GM21786 (cell line): ENCODE results near the gene SPOCK1.

Source experiments
- ATAC-seq: cut with Tn5 transposase; IDR thresholded peaks from one replicate; pipeline ENCODE4 v1.9.1; 2021; ENCODE audit not compliant: unreplicated experiment

SPOCK1 gene

DNA sequence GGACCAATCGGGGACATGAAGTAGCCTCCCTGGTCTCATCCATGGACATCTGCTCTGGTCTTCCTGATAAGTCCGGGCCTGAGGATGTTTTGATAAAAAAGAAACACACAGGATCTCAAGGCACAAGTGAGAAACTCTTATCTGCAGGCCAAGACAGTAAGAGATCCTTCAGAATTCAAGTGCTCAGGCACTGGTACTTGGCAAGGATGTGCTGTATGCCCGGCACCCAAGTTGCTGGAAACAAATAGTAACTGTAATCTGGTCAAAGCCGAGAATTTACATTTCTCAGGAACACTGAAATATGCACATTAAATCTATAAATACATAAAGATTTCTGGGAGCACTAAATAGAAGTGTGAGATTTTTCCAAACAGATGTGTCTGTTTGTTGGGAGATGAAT is 165.7 kb downstream of the SPOCK1 start:
- no peak for ATAC-seq

DNA sequence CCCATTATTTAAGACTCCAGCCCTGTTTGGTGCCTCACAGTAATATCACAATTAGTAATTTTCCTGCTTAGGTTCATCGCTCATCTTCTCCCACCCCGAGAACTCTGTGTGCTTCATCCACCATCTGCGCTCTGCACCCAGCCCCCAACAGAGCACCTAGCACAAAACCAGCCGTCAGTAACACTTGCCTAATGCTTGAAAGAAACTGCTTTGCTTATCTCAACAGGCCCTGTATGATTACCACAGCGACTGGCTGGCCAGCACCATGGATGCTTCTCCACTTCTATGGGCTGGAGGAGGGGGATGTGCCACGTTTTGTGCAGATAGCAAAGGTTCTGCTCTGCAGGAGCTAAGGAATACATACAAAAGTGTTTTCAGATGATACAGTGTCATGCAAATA is 166.8 kb downstream of the SPOCK1 start:
- no peak for ATAC-seq

DNA sequence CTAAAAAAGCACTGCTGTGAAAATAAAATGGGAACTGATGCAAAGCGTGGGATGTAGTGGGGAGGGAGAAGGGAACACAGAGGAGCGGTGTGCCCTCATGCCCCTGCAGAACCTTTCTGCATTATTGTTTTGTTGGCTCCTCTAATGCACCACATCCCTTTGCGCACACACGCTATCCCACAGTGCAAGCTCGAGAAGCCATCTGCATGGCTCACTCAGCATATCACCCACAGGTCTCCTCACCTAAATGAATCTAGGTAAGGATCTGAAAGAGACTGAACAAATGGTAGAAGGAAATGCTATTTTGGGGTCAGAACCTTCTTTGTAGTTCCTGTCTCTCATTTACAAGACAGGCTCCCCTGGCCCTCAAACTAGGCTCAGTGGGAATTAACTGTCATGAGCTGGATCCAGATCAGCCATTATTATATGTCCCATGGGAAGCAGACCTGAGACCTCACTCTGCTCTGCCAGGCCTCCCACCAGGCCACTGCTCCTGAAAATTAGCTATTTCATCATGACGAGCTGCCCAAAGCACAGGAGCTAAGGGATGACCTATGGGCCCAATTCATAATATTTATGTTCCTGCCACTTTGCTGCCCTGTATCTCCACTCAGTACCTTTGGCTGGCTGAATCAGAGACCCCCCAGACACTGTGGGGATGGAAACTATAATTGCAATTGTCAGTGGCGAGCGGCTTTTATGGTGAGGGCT is 169.4 kb downstream of the SPOCK1 start:
- no peak for ATAC-seq

DNA sequence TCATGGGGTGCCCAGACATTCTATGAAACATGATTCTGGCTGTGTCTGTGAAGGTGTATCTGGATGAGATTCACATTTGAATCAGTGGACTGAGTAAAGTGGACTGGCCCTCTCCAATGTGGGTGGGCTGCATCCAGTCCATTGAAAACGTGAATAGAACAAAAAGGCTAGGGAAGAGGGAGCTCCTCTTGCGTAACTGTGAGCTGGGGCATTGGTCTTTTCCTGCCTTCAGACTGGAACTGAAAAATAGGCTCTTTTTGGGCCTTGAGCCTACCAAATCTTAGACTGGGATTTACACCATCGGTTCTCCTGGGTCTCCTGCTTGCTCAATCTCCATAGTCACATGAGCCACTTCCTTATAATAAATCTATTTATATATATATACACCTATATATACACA is 170.1 kb downstream of the SPOCK1 start:
- ATAC-seq = no peak

GRCh38 chr5:137328463-137328862 is 170.7 kb downstream of the SPOCK1 start:
- no peak for ATAC-seq

DNA sequence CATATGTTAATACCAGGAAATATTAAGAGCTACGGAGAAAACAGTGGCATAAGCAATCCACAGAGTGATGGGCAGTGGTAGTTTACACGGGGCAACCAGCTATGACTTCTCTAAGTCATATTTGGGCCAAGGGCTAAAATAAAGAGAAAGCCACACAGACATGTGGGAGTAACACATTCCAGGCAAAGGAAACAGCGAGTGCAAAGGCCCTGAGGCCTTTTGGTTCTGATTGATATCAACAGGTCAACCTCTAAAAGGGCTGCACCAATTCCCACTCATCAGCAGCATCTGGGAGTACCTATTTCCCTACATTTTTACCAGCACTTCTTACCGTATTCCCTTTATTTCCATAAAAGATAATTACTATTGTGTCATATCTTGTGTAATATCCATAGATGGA is 173.4 kb downstream of the SPOCK1 start:
- no peak for ATAC-seq

DNA sequence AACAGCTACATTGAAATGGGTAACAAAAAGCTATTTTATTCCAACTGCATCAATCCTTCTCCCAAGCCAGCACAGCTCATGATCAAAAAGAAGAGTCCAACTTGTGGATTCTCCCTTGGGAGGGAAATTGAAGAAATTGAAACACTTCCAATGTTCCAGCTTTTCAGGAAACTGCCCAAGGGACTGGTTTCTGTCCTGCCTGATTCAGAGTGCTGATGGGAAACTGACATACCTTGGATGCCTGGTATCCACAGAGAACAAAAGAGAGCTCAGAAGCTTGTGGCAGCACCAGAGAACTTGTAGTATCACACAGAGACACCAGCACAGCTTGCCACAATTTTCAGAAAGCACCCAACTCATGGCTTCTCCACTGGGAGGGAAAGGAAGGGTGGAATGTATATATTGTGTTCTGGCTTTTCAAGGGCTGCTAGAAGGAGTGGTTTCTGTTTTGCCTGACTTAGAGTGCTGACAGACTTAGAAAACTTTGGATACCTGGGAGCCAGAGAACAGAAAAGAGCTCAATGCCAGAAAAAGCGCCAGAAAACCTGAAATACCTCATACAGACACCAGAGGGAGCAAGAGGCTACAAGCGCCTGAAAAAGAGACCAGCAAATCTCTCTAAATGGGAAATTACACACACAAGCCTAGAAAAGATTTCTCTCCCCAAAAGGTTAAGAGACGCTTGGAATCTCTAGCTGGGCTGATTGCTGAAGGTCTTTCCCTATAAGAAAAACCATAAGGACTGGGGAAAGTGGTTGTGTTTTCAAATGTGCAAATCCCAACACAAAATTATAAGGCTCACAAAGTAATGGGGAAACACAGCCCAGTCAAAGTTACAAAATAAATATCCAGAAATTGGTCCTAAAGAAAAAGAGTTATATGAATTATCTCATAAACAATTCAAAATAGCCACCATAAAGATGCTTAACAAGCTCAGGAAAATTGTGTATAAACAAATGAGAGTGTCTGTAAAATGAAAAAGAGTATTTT is 178.8 kb downstream of the SPOCK1 start:
- ATAC-seq = no peak

DNA sequence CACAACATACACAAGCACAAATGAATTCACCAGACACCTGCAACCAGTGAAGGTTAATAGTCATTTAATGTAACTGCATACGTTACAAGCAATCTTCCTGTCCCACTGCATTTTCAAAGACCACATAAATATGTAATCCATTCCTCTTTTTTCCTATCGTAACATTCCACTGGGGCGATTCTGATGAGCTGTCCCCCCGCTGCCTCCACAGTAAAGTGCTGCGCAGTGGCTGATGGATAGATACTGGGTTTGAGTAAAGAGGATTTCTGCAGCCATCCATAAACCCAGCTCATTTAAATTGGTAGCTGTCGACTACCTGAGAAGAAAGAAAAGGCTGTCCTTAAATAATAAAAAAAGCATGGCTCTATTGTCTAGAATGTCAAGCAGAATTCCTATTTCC is 181.1 kb downstream of the SPOCK1 start:
- no peak for ATAC-seq

- no peak for ATAC-seq
These were observed 182.8 kb downstream of the SPOCK1 start for GRCh38 chr5:137316346-137316736.

- ATAC-seq = no peak
These were observed 183.4 kb downstream of the SPOCK1 start for GRCh38 chr5:137315534-137316345.

DNA sequence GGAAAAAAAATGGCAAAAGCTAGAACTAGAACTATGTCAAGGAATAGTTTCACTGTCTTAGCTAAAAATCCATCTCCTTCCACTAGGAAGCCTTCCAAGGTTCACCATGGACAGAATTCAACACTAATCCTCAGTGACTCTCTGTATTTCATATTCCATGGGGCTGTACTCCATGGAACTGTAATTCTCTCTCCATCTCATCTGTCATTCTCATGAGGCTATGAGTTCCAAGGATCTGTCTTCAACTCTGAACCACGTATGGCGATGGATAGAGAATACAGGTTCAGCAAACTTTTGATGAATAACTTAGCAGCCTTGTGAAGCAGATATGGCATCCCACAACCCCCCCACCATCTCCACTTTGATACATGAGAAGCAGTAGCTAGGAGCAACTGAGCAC is 184.0 kb downstream of the SPOCK1 start:
- no peak for ATAC-seq

GRCh38 chr5:137313526-137314175 is 185.5 kb downstream of the SPOCK1 start:
- no peak for ATAC-seq

- no peak for ATAC-seq
These were observed 187.1 kb downstream of the SPOCK1 start for GRCh38 chr5:137312011-137312410.

DNA sequence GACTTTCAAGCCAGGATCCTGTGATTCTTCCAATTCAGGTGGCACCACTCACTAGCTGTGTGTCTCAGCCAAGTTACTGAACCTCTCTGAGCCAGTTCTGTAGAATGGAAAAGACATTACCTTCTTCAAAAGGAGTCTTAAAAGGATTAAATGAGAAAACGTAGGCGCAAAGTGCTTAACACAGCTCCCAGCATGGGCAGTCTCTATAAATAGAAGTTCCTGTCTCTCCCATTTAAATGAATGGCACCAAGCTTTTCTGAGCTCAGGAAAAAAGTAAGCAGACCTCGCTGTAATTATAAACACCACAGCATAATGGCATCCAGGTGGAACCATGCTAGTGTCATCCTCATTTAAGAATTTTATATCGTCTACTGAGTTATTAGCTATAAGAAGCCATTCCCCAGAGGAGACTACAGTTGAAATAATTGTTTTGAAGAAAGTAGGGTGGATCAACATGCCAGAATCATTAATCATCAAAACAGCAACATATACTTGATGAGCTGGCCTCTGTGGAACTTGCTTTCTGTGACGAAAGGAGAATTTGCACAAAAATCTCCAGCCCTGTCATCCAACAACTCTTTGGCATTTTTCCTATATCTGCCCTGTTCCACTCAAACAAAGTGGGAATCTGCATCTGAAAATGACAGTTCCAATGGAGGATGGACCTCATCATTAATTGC is 188.9 kb downstream of the SPOCK1 start:
- no peak for ATAC-seq

DNA sequence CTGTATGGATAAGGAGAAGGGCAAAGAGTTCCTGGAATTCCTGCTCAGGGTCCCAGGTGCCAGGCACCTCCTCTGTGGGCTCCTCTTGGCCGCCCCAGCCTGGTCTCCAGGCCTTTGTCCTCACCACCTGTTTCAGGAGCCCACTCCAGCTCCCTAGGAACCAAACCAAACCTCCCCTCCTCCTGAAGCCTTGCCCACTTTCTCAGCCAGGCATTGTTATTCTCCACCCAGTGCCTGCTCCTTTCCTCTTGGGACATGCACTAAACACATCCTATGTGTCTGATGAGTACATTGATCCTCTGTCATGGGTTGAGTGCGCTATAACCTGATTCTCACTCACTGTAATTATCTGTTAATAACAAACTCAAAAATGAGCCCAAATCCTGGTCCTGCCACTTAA is 189.8 kb downstream of the SPOCK1 start:
- no peak for ATAC-seq

GRCh38 chr5:137308311-137308710 is 190.8 kb downstream of the SPOCK1 start:
- ATAC-seq = no peak

- no peak for ATAC-seq
These were observed 192.2 kb downstream of the SPOCK1 start for GRCh38 chr5:137306903-137307302.

GRCh38 chr5:137305971-137306602 is 193.0 kb downstream of the SPOCK1 start:
- no peak for ATAC-seq

DNA sequence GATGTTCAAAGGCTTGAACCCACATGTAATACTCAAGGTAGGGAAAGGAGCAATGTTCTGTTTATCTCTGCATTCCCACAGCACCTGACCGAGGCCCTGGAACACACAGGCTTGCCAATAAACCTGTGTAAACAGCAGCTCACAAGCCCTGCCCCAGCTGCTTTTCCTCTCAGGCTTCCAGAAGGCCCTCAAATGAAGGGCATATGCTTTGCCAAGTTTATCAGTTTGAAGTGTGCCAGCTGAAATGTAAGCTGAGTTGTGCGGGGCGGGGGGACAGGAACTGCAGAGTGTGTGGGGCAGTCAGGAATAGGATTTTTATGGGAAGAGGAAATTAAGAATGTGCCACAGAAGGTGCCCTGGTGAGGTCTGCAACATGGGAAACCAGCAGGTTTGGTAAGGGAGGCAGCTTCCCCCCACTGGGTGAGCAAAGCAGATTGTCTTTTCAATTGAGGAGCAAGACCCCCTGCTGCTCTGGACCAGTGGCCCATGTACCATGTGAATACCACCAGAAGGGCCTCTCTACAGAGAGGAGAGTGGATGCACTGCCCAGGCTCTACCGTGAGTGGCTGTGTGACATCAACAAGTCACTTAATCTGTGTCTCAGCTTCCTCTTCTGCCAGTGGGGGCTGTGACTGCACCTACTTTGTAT is 194.8 kb downstream of the SPOCK1 start:
- ATAC-seq = no peak
